Thyroid gland (tissue), 4 donors: ENCODE measurements around the gene CPT1C. TPM values are rescaled to one million over a fixed set of nuclear protein-coding genes. Genes with fewer than 3 reads are reported as not detected.

Source experiments
- DNase-seq, 2 donors: peaks; one replicate each; pipeline ENCODE4 v3.0.0-alpha.2; 2019
- H3K27ac ChIP-seq, 3 donors: fragments of 200-600 bp; sonication (generic); 1 replicate in 2 of 3; 2 replicates in 1 of 3; pipeline ENCODE4 v1.5.1; 2016 to 2019; ENCODE audit warnings: mild to moderate bottlenecking in 1 of 3, moderate library complexity in 1 of 3
- H3K27me3 ChIP-seq: fragments of 200-600 bp; sonication (generic); one replicate; pipeline ENCODE4 v1.5.1; 2019
- H3K36me3 ChIP-seq, 2 donors: fragments of 200-600 bp; sonication (generic); one replicate each; pipeline ENCODE4 v1.5.1; 2016 to 2019
- H3K4me1 ChIP-seq, 2 donors: fragments of 200-600 bp; sonication (generic); one replicate each; pipeline ENCODE4 v1.5.1; 2017 to 2019
- H3K4me3 ChIP-seq, 3 donors: fragments of 200-600 bp; sonication (generic); replicated peaks in 1 of 3; 1 replicate in 2 of 3; 2 replicates in 1 of 3; pipeline ENCODE4 v1.5.1; 2016; ENCODE audit warnings: mild to moderate bottlenecking in 1 of 3
- H3K9me3 ChIP-seq: fragments of 200-600 bp; sonication (generic); one replicate; pipeline ENCODE4 v1.5.1; 2017
- POLR2A ChIP-seq, 2 donors: fragments of 450-650 bp; IDR thresholded peaks; one replicate each; pipeline ENCODE4 v1.6.1; 2017; ENCODE audit warnings: antibody characterized with exemption in 2 of 2, mild to moderate bottlenecking in 2 of 2, moderate library complexity in 1 of 2
- WGBS, 2 donors: methylation state at CpG; one replicate each; pipeline ENCODE4 v1.1.5; 2017; 5-methylcytosine and 5-hydroxymethylcytosine counted together
- intact Hi-C: fragments of 100-400 bp; cut with DNase I; formaldehyde crosslinking; loops from one replicate; pipeline ENCODE4 v1.15.1; 2023
- total RNA-seq, 4 donors: library from RNA; depleted of rRNA; stranded (reverse); fragments of >200 nt; gene quantifications; one replicate each; pipeline ENCODE4 v1.2.3, GENCODE V29; 2016
- TF ChIP-seq, protein P1 (sequence below), 6 experiments: fragments of 200-600 bp in 3 of 6; fragments of 450-650 bp in 3 of 6; sonication (generic) in 3 of 6; IDR thresholded peaks; one replicate each; pipeline ENCODE4 v1.5.1; 2016 to 2019; ENCODE audit warnings: antibody characterized with exemption in 6 of 6, mild to moderate bottlenecking in 2 of 6, inconsistent platforms in 1 of 6, moderate library complexity in 1 of 6

CPT1C gene
- total RNA-seq, 4 donors from 2014 or later: 1.9 to 3.9 (median 2.6) TPM

- H3K9me3 ChIP-seq: no peaks in the 10 kb centered on the region
- no peaks in the 10 kb centered on the region for H3K36me3 ChIP-seq
- H3K4me1 ChIP-seq: peaks cover 0 to 3% of the 10 kb centered on the region in 2 donors
- no peak for DNase-seq
- H3K27ac ChIP-seq: no peak overlapping the region
- TF ChIP-seq POLR2A (IDR thresholded peaks at IDR 0.05): no peak
- TF ChIP-seq, protein P1, sequence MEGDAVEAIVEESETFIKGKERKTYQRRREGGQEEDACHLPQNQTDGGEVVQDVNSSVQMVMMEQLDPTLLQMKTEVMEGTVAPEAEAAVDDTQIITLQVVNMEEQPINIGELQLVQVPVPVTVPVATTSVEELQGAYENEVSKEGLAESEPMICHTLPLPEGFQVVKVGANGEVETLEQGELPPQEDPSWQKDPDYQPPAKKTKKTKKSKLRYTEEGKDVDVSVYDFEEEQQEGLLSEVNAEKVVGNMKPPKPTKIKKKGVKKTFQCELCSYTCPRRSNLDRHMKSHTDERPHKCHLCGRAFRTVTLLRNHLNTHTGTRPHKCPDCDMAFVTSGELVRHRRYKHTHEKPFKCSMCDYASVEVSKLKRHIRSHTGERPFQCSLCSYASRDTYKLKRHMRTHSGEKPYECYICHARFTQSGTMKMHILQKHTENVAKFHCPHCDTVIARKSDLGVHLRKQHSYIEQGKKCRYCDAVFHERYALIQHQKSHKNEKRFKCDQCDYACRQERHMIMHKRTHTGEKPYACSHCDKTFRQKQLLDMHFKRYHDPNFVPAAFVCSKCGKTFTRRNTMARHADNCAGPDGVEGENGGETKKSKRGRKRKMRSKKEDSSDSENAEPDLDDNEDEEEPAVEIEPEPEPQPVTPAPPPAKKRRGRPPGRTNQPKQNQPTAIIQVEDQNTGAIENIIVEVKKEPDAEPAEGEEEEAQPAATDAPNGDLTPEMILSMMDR (IDR thresholded peaks at IDR 0.05): no peak
- intact Hi-C loops: no loop called here
- no peaks in the 10 kb centered on the region for H3K27me3 ChIP-seq
- H3K4me3 ChIP-seq: no peak overlapping the region
- WGBS, 2 donors: 91% methylated on average over 9 of the region's 9 CpGs
These were observed 50.4 kb downstream of the CPT1C start for GRCh38 chr19:49741210-49741844.

DNA sequence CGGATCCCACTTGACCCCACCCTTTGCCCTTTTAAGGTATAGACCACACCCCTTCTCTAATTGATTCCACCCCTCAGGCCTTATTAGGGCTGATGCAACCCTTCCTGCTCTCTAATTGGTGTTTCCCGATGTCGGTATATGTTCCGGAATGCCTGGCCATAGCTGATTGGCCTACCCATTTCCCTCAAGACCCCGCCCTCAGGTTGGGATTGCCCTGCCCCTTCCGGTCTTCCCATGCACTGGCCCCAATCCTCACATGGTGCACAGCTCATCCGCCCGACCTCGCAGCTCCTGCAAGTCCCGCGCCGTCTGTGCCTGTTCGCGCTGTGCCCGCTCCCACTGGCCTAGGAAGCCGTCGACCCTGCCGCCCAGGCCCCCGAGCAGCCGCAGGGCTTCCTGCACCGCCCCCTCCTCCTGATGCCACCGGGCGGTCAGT lies 54.0 kb downstream of the CPT1C start:
- intact Hi-C loops: no loop called here
- TF ChIP-seq, protein P1 (IDR thresholded peaks at IDR 0.05): no peak
- no peak for TF ChIP-seq POLR2A (IDR thresholded peaks at IDR 0.05)
- no peaks in the 10 kb centered on the region for H3K27me3 ChIP-seq
- H3K4me1 ChIP-seq: peaks cover 0 to 3% of the 10 kb centered on the region in 2 donors
- H3K4me3 ChIP-seq: no peak overlapping the region
- no peaks in the 10 kb centered on the region for H3K9me3 ChIP-seq
- 92 to 95% methylated on average over 19 to 23 of the region's 23 CpGs for WGBS, 2 donors
- H3K36me3 ChIP-seq: no peaks in the 10 kb centered on the region
- DNase-seq: no peak
- no peak overlapping the region for H3K27ac ChIP-seq

GRCh38 chr19:49746206-49746958 lies 55.5 kb downstream of the CPT1C start:
- DNase-seq: peak in 1 of 2 donors; percentile 6
- no peaks in the 10 kb centered on the region for H3K36me3 ChIP-seq
- no peaks in the 10 kb centered on the region for H3K9me3 ChIP-seq
- whole genome bisulfite sequencing, 2 donors: 56 to 62% methylated on average over 30 to 38 of the region's 52 CpGs
- peaks cover 0 to 3% of the 10 kb centered on the region in 2 donors for H3K4me1 ChIP-seq
- no peak overlapping the region for H3K4me3 ChIP-seq
- no peaks in the 10 kb centered on the region for H3K27me3 ChIP-seq
- no peak overlapping the region for H3K27ac ChIP-seq
- intact Hi-C loops: no loop called here
- TF ChIP-seq POLR2A (IDR thresholded peaks at IDR 0.05): no peak
- TF ChIP-seq, protein P1 (IDR thresholded peaks at IDR 0.05): no peak

DNA sequence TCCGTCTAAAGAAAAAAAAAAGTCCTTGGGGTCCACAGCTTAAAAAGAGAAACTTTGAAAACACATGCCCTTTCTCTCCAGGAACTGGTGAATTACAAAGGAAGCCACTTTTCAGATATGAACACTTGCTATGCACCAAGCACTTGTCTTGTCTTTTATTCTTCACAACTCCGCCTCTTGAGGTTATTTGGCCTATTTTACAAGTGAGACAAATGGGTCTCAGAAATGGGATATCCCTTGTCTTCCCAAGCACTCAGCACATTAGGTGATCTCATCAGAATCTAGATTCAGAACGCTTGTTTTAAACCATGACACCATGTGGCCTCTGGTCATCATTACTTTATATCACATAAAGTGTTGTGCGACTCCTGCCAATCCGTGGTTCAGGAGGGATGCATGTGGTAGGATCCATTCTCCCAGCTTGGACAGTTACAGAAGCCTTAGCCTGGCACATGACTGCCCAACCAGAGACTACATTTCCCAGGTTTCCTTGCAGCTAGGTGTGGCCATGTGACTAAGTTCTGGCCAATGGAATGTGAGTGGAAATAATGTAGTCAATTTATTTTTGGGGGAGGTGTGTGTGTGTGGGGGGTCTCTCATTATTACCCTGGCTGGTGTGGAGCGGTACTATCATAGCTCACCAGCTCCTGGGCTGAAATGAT lies 58.3 kb downstream of the CPT1C start:
- 84 to 88% methylated on average over 6 of the region's 6 CpGs for WGBS, 2 donors
- intact Hi-C loops: no loop called here
- DNase-seq: no peak
- Histone ChIP-seq H3K36me3 (no peaks in the 10 kb centered on the region), H3K9me3 (no peaks in the 10 kb centered on the region), H3K27me3 (no peaks in the 10 kb centered on the region), H3K27ac (no peak overlapping the region), H3K4me3 (no peak overlapping the region), H3K4me1 (peaks cover 0 to 3% of the 10 kb centered on the region in 2 donors)
- TF ChIP-seq POLR2A (IDR thresholded peaks at IDR 0.05): no peak
- TF ChIP-seq, protein P1 (IDR thresholded peaks at IDR 0.05): no peak
